ENCODE measurements around the gene KRTAP16-1. TPM values are rescaled to one million over a fixed set of nuclear protein-coding genes. Genes with fewer than 3 reads are reported as not detected.

The KRTAP16-1 gene
- total RNA-seq, 1 donor from 2014 or later = not detected

- Mint-ChIP-seq H3K36me3 (ENCODE audit: low read depth) (no peaks in the 10 kb centered on the region), H3K27ac (no peak overlapping the region), H3K4me3 (no peak overlapping the region), H3K9me3 (no peaks in the 10 kb centered on the region), H3K27me3 (peaks cover 28% of the 10 kb centered on the region), H3K4me1 (no peaks in the 10 kb centered on the region)
- POLR2A ChIA-PET = no interaction called here
- DNase-seq = no peak
- CTCF ChIA-PET = no interaction called here
- intact Hi-C loops (cut with micrococcal nuclease) = loop anchor here (1.0 kb wide), 1 partner anchor 12 kb away; no protein-coding TSS in a partner anchor
- ATAC-seq (ENCODE audit: low read depth) = no peak
- TF ChIP-seq, protein P1, sequence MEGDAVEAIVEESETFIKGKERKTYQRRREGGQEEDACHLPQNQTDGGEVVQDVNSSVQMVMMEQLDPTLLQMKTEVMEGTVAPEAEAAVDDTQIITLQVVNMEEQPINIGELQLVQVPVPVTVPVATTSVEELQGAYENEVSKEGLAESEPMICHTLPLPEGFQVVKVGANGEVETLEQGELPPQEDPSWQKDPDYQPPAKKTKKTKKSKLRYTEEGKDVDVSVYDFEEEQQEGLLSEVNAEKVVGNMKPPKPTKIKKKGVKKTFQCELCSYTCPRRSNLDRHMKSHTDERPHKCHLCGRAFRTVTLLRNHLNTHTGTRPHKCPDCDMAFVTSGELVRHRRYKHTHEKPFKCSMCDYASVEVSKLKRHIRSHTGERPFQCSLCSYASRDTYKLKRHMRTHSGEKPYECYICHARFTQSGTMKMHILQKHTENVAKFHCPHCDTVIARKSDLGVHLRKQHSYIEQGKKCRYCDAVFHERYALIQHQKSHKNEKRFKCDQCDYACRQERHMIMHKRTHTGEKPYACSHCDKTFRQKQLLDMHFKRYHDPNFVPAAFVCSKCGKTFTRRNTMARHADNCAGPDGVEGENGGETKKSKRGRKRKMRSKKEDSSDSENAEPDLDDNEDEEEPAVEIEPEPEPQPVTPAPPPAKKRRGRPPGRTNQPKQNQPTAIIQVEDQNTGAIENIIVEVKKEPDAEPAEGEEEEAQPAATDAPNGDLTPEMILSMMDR (IDR thresholded peaks at IDR 0.05) = no peak
Observed at GRCh38 chr17:41264599-41264998, 44.5 kb downstream of the KRTAP16-1 start.

GRCh38 chr17:41263212-41263611, 45.9 kb downstream of the KRTAP16-1 start:
- DNase-seq = no peak
- TF ChIP-seq, protein P1 (IDR thresholded peaks at IDR 0.05) = no peak
- CTCF ChIA-PET = no interaction called here
- ATAC-seq (ENCODE audit: low read depth) = no peak
- POLR2A ChIA-PET = no interaction called here
- intact Hi-C loops (cut with micrococcal nuclease) = no loop called here
- Mint-ChIP-seq H3K4me1 (no peaks in the 10 kb centered on the region), H3K27me3 (peaks cover 38% of the 10 kb centered on the region), H3K27ac (no peak overlapping the region), H3K36me3 (ENCODE audit: low read depth) (no peaks in the 10 kb centered on the region), H3K4me3 (no peak overlapping the region), H3K9me3 (no peaks in the 10 kb centered on the region)

GRCh38 chr17:41258406-41258805, 50.7 kb downstream of the KRTAP16-1 start:
- Mint-ChIP-seq H3K4me1 (no peaks in the 10 kb centered on the region), H3K4me3 (no peak overlapping the region), H3K9me3 (no peaks in the 10 kb centered on the region), H3K36me3 (ENCODE audit: low read depth) (no peaks in the 10 kb centered on the region), H3K27me3 (peaks cover 49% of the 10 kb centered on the region), H3K27ac (no peak overlapping the region)
- ATAC-seq (ENCODE audit: low read depth) (no peak), DNase-seq (no peak)
- intact Hi-C loops (cut with micrococcal nuclease) = no loop called here
- ChIA-PET POLR2A (no interaction called here), CTCF (no interaction called here)
- TF ChIP-seq, protein P1 (IDR thresholded peaks at IDR 0.05) = no peak

Other genes starting within 250 kb of the KRTAP16-1 start
- not detected in 2 replicates for gene KRTAP2-3, start 249.2 kb downstream of the KRTAP16-1 start, total RNA-seq
- not detected in 2 replicates for gene KRTAP2-4, start 243.4 kb downstream of the KRTAP16-1 start, total RNA-seq
- not detected in 2 replicates for gene KRTAP4-7, start 225.2 kb downstream of the KRTAP16-1 start, total RNA-seq
- not detected in 2 replicates for gene KRTAP4-8, start 211.2 kb downstream of the KRTAP16-1 start, total RNA-seq
- gene KRTAP4-16, start 207.1 kb downstream of the KRTAP16-1 start, total RNA-seq = not detected in 2 replicates
- gene KRTAP4-9, start 203.9 kb downstream of the KRTAP16-1 start, total RNA-seq = not detected in 2 replicates
- gene KRTAP4-11, start 190.9 kb downstream of the KRTAP16-1 start, total RNA-seq = not detected in 2 replicates
- not detected in 2 replicates for gene KRTAP4-12, start 185.1 kb downstream of the KRTAP16-1 start, total RNA-seq
- gene KRTAP4-6, start 168.8 kb downstream of the KRTAP16-1 start, total RNA-seq = not detected in 2 replicates
- gene KRTAP4-5, start 159.5 kb downstream of the KRTAP16-1 start, total RNA-seq = not detected in 2 replicates
- gene KRTAP4-4, start 148.6 kb downstream of the KRTAP16-1 start, total RNA-seq = not detected in 2 replicates
- not detected in 2 replicates for gene KRTAP4-3, start 141.1 kb downstream of the KRTAP16-1 start, total RNA-seq
- gene KRTAP4-2, start 131.1 kb downstream of the KRTAP16-1 start, total RNA-seq = not detected in 2 replicates
- not detected in 2 replicates for gene KRTAP4-1, start 124.4 kb downstream of the KRTAP16-1 start, total RNA-seq
- gene KRTAP9-1, start 119.4 kb downstream of the KRTAP16-1 start, total RNA-seq = not detected in 2 replicates
- not detected in 2 replicates for gene KRTAP9-2, start 82.7 kb downstream of the KRTAP16-1 start, total RNA-seq
- gene KRTAP9-3, start 76.9 kb downstream of the KRTAP16-1 start, total RNA-seq = not detected in 2 replicates
- not detected in 2 replicates for gene KRTAP9-8, start 71.3 kb downstream of the KRTAP16-1 start, total RNA-seq
- gene KRTAP9-4, start 59.6 kb downstream of the KRTAP16-1 start, total RNA-seq = not detected in 2 replicates
- gene KRTAP9-9, start 53.9 kb downstream of the KRTAP16-1 start, total RNA-seq = not detected in 2 replicates
- not detected in 2 replicates for gene KRTAP9-6, start 43.9 kb downstream of the KRTAP16-1 start, total RNA-seq
- not detected in 2 replicates for gene KRTAP9-7, start 33.6 kb downstream of the KRTAP16-1 start, total RNA-seq
- gene KRTAP29-1, start 6.5 kb downstream of the KRTAP16-1 start, total RNA-seq = not detected in 2 replicates
- gene KRTAP17-1, start 6.4 kb upstream of the KRTAP16-1 start, total RNA-seq = not detected in 2 replicates
- not detected in 2 replicates for gene KRT33A, start 41.5 kb upstream of the KRTAP16-1 start, total RNA-seq
- not detected in 2 replicates for gene KRT33B, start 60.5 kb upstream of the KRTAP16-1 start, total RNA-seq
- gene KRT34, start 73.0 kb upstream of the KRTAP16-1 start, total RNA-seq = not detected in 2 replicates
- gene KRT31, start 88.3 kb upstream of the KRTAP16-1 start, total RNA-seq = not detected in 2 replicates
- not detected in 2 replicates for gene KRT37, start 115.3 kb upstream of the KRTAP16-1 start, total RNA-seq
- not detected in 2 replicates for gene KRT38, start 131.7 kb upstream of the KRTAP16-1 start, total RNA-seq
- gene KRT32, start 158.1 kb upstream of the KRTAP16-1 start, total RNA-seq = not detected in 2 replicates
- gene KRT35, start 171.8 kb upstream of the KRTAP16-1 start, total RNA-seq = not detected in 2 replicates
- gene KRT36, start 180.6 kb upstream of the KRTAP16-1 start, total RNA-seq = not detected in 2 replicates
- gene KRT13, start 196.3 kb upstream of the KRTAP16-1 start, total RNA-seq = not detected in 2 replicates
- gene KRT15, start 209.6 kb upstream of the KRTAP16-1 start, total RNA-seq = not detected in 2 replicates
- not detected in 2 replicates for gene KRT19, start 219.0 kb upstream of the KRTAP16-1 start, total RNA-seq